GM12875 (cell line): ENCODE measurements around the gene ECSCR.

ENCODE experiments used
- H3K4me3 ChIP-seq: one replicate; pipeline ENCODE4 v1.5.1; 2011; ENCODE audit warnings: low read depth, low read length, control low read depth
- TF ChIP-seq, protein P1 (sequence below): IDR thresholded peaks from 2 replicates; pipeline ENCODE4 v1.5.1; 2011; ENCODE audit warnings: low read depth, mild to moderate bottlenecking, control low read depth, inconsistent platforms, low read length, moderate library complexity, borderline replicate concordance; ENCODE audit not compliant: insufficient read depth

Gene ECSCR

GRCh38 chr5:139407517-139407916 is 55.0 kb downstream of the ECSCR start:
- H3K4me3 ChIP-seq = no peak overlapping the region
- TF ChIP-seq, protein P1, sequence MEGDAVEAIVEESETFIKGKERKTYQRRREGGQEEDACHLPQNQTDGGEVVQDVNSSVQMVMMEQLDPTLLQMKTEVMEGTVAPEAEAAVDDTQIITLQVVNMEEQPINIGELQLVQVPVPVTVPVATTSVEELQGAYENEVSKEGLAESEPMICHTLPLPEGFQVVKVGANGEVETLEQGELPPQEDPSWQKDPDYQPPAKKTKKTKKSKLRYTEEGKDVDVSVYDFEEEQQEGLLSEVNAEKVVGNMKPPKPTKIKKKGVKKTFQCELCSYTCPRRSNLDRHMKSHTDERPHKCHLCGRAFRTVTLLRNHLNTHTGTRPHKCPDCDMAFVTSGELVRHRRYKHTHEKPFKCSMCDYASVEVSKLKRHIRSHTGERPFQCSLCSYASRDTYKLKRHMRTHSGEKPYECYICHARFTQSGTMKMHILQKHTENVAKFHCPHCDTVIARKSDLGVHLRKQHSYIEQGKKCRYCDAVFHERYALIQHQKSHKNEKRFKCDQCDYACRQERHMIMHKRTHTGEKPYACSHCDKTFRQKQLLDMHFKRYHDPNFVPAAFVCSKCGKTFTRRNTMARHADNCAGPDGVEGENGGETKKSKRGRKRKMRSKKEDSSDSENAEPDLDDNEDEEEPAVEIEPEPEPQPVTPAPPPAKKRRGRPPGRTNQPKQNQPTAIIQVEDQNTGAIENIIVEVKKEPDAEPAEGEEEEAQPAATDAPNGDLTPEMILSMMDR = no peak

DNA sequence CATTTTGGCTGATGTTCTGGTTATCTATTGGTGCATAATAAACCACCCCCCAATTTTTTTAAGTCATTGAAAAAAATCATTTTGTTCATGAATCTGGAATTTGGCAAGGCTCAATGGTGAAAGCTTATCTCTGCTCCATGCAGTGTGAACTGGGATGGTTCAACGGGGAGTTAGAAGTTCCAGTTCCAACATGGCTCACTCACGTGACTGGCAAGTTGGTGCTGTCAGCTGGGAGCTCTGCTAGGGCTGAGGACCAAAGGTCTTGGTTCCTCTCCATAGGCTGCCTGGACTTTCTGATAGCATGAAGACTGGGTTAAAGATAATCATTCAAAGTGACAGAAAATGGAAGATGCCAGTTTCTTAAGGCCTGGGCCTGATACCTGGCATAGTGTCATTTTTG is 55.6 kb downstream of the ECSCR start:
- TF ChIP-seq, protein P1 = no peak
- no peak overlapping the region for H3K4me3 ChIP-seq

DNA sequence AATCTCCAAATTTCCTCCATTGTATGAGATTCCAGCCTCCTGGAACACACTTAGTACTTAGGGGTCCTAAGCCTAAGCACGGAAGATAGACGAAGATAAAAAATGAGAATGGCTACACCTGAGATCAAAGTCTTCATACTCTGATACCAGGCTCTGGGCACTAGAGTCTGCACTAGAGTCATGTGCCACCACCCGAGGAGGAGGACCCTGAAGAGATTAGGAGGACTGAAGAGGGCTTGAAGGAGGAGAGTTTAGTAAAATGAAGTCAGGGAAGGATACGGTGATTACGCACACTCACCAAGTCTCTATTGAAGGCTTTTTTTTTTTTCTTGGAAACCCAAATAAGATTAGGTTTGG is 58.1 kb downstream of the ECSCR start:
- TF ChIP-seq, protein P1 = no peak
- H3K4me3 ChIP-seq = peak overlapping the region; percentile 64

DNA sequence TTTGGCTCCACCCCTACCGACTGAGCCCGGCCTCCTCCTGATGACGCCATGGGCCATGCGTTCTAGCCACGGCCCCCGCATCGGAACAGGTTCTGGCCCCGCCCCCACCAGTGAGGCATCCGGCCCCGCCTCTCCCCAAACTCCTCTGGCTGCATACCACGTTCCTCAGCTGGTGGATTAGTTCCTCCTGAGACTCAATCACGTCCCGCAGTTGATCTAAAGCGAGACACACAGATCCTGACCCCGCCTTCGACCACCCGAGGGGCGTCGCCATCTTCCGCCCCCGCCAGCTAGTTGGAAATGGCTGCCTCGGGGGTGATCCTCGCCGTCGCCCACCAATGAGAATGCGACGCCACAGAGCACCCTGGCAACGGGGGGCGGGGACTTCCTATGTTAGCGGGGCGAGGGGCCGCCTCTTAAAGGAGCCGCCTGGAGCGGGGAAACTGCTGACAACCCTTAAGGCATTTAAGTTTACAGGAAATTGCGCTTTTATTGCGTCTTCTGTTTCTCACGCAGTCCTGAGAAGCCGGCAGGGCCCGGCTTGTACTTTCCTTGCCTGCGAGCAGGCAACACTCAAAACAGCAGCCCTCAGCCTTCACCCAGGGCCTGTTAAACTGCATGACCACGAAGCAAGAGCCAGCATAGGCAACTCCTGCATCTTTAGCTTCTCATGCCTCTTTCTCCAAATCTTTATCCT is 58.6 kb downstream of the ECSCR start, which contains the start of gene SPATA24:
Gene SPATA24 (minus strand): TSS at position 303 of the 697 bp plus-strand sequence. CDS start 29 bp downstream, at position 274.
- peak within 1 kb of the TSS; percentile 64 for H3K4me3 ChIP-seq
- TF ChIP-seq, protein P1 = no peak

GRCh38 chr5:139403418-139403786 is 59.1 kb downstream of the ECSCR start:
- peak overlapping the region; percentile 64 for H3K4me3 ChIP-seq
- TF ChIP-seq, protein P1 = no peak

DNA sequence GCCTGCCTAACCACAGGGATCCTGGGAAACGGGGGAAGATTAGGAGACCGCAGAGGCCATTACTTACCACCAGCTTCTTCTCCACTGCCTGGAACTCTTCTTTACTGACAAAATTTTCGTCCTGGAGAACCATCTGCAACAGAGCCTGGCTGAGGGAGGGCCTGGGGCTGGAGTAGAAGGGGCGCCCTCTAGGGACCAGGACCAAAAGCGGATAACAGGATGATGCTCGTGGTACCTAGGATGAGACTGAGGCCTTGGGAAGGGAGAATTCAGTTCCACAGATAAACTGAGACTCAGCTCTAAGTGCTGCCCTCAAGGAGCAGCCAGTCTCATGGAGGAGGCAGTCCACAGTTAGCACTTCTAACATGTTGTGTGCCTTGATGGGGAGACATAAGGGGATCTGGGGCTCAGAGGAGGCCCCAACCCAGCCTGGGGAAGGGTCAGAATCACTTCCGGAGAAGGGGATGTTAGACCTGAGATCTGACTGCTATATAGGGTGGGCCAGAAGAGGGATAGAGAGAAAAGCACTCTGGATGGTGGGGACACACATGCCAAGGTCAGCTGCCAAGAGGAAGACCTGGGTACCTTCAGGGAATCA is 59.9 kb downstream of the ECSCR start:
- H3K4me3 ChIP-seq = no peak overlapping the region

More for the DNA sequence above, 59.9 kb downstream of the ECSCR start:
- TF ChIP-seq, protein P1 = peak; percentile 55
